KMS-11 (cell line): Measurements from ENCODE around the gene TMEM235.
A peak's percentile ranks its signal among the peaks of the same experiment; 100 is the strongest.

Experiments used
- H2AFZ ChIP-seq: fragments of 200-600 bp; sonication (generic); 2 replicates; pipeline ENCODE4 v1.6.1; 2016; ENCODE audit warnings: antibody characterized with exemption, mixed run types, low read depth
- H3K27ac ChIP-seq: fragments of 200-600 bp; sonication (generic); 2 replicates; pipeline ENCODE4 v1.6.1; 2016; ENCODE audit warnings: mild to moderate bottlenecking, mixed run types
- H3K27me3 ChIP-seq: fragments of 200-600 bp; sonication (generic); 2 replicates; pipeline ENCODE4 v1.6.1; 2017; ENCODE audit warnings: mild to moderate bottlenecking, low read depth, mixed run types, moderate library complexity; ENCODE audit not compliant: insufficient read depth
- H3K36me3 ChIP-seq: fragments of 200-600 bp; sonication (generic); 2 replicates; pipeline ENCODE4 v1.6.1; 2017; ENCODE audit warnings: mild to moderate bottlenecking, mixed run types; ENCODE audit not compliant: insufficient read depth
- H3K4me1 ChIP-seq: fragments of 200-600 bp; sonication (generic); 2 replicates; pipeline ENCODE4 v1.6.1; 2016; ENCODE audit warnings: mild to moderate bottlenecking, low read depth, mixed run types; ENCODE audit not compliant: poor library complexity, severe bottlenecking
- H3K4me2 ChIP-seq: fragments of 200-600 bp; sonication (generic); 2 replicates; pipeline ENCODE4 v1.7.0; 2016; ENCODE audit warnings: mild to moderate bottlenecking, mixed run types
- H3K4me3 ChIP-seq: fragments of 200-600 bp; sonication (generic); IDR thresholded peaks from 2 replicates; pipeline ENCODE4 v1.6.1; 2017; ENCODE audit warnings: low read depth, low read length, mixed read lengths; ENCODE audit not compliant: insufficient read depth
- H3K79me2 ChIP-seq: fragments of 200-600 bp; sonication (generic); 2 replicates; pipeline ENCODE4 v1.6.1; 2016; ENCODE audit warnings: low read depth, mixed run types; ENCODE audit not compliant: insufficient read depth
- H3K9ac ChIP-seq: fragments of 200-600 bp; sonication (generic); 2 replicates; pipeline ENCODE4 v1.6.1; 2016; ENCODE audit warnings: mild to moderate bottlenecking, mixed run types
- H4K20me1 ChIP-seq: fragments of 200-600 bp; sonication (generic); 2 replicates; pipeline ENCODE4 v1.6.1; 2016; ENCODE audit warnings: mild to moderate bottlenecking, mixed run types; ENCODE audit not compliant: insufficient read depth
- TF ChIP-seq, protein P1 (sequence below): fragments of 200-600 bp; sonication (generic); conservative IDR thresholded peaks from 2 replicates; pipeline ENCODE4 v1.6.1; 2017; ENCODE audit warnings: low read depth, mild to moderate bottlenecking, antibody characterized with exemption, low read length, moderate library complexity, mixed read lengths

The TMEM235 gene

DNA sequence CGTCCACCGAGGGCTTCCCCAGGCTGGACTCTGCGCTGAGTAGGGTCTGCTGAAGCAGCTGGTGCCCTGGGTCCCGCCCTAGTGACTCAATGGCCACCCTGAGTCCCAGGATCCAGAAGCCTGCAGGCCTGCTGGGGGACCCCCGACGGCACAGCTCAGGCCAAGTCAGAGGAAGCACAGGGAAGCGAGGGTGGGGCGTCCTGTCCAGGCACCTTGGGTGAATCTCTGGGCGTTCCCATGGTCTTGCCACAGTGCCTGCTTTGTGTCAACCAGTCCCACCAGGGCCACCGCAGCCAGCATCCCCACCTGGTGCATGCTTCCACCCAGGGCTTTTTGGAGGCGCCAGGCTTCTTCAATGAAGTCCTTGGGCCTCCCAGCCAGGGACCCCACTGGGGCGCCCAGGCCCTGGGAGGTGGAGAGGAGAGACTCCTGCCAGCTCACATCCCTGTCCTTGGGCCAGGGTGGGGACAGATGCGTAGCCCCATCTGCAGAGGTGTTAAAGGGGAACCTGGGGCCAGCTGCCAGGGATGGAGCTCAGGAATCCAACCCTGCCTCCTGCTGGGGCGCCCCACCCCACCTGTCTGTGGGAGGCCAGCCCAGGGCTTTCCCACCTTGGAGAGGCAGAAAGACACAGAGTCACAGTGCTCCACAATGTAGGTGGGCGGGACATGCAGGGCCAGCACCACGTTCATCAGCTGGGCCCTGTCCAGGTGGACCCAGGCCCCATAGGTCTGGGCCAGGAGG lies 17.8 kb downstream of the TMEM235 start:
- Histone ChIP-seq H3K4me3 (no peak overlapping the region), H3K27ac (no peak overlapping the region), H3K36me3 (no peaks in the 10 kb centered on the region), H3K4me1 (peaks cover 39% of the 10 kb centered on the region), H3K9ac (no peak overlapping the region), H3K27me3 (no peaks in the 10 kb centered on the region), H2AFZ (no peak overlapping the region), H4K20me1 (no peaks in the 10 kb centered on the region), H3K79me2 (no peaks in the 10 kb centered on the region), H3K4me2 (no peak overlapping the region)
- TF ChIP-seq, protein P1, sequence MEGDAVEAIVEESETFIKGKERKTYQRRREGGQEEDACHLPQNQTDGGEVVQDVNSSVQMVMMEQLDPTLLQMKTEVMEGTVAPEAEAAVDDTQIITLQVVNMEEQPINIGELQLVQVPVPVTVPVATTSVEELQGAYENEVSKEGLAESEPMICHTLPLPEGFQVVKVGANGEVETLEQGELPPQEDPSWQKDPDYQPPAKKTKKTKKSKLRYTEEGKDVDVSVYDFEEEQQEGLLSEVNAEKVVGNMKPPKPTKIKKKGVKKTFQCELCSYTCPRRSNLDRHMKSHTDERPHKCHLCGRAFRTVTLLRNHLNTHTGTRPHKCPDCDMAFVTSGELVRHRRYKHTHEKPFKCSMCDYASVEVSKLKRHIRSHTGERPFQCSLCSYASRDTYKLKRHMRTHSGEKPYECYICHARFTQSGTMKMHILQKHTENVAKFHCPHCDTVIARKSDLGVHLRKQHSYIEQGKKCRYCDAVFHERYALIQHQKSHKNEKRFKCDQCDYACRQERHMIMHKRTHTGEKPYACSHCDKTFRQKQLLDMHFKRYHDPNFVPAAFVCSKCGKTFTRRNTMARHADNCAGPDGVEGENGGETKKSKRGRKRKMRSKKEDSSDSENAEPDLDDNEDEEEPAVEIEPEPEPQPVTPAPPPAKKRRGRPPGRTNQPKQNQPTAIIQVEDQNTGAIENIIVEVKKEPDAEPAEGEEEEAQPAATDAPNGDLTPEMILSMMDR = no peak

DNA sequence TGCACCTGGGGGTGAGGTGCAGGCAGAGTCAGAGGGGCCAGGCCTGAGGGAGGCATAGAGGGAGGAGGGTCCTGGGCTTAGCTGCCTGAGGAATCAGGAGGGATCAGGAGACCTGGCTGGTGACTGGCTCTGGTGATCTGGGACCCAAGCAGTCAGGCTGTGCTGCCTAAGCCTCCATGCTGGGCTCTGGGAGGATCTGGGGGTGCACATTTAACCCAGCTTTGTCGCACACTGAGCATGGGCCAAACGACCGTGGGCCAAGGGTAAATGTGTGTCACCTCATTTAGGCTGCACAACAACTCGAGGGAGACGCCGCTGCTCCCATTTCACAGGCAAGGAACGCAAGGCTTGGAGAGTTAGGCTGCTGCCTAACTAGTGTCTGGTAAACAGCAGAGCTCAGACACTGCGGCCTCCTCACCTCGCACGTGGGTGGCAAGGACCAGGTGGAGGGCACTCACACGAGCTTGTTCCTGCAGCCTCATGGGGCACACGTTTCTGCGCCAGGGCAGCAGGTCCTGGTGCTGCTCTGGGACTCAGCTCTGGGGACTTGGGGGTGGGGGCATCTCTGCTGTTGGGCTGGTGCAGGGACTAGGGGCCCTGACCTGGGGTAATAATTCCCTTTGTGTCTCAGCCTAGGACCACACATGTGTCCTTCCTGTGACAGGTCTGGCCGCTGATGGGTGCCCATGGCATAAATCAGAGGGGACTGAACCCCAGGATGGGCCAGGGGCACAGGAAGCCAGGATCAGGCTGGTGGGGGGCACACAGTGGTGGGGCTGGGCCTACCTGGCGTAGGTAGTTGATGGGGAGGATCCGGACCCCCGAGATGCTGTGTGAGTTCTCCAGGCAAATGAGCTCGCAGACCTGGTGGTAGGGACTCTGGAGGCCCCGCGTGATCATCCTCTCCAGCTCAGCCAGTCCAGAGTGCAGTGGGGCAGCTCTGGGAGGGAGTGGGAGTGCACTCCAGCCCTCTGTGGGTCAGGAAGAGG lies 18.7 kb downstream of the TMEM235 start:
- peak overlapping the region; percentile 85; the same call in 1 of the 2 replicates for H3K4me2 ChIP-seq
- H3K4me3 ChIP-seq = no peak overlapping the region

DNA sequence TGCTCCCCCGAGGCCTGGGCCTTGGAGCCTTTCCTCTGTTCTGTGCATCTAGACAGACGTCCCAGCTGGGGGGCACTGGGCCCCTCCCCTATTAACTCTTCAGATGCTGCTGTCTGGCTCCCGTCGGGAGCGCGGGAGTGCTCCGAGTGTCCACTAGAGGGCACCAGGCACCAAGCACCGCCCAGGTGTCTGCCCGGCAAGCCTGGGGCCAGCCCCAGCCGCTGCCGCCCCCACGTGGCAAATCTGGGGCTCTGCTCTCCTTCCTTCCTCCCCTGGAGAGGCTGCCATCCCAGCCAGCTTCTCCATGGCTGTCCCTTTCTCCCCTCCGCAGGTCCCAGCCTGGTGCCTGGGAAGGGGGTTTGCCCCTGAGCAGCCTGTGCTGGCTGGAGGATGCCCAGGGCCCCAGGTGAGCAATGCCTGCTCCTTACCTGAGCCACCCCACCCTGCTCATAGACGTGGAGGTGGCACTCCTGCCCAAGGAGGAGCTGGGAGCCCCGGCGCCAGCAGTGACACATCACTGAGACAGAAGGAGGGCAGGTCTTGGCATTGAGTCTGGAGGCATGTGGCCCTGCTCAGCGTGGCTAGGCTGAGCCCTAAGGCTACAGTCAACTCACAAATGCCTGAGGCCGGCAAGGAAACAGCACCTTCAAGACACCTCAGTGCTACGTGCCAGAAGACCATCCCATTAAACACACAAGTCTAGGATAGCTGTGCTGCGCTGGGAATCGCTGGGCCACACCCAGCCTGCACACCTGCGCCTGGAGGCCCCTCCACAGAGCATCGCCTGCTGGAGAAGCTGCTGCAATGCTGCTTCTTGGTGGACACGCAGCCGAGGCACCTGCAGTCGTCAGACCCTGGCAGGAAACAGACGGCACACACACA lies 19.7 kb downstream of the TMEM235 start:
- H3K27ac ChIP-seq = peak overlapping the region; percentile 38
- no peak overlapping the region for H3K4me3 ChIP-seq
- H3K4me2 ChIP-seq = peak overlapping the region; percentile 85
- H3K9ac ChIP-seq = peak overlapping the region; percentile 22; the same call in 1 of the 2 replicates
- no peaks in the 10 kb centered on the region for H3K79me2 ChIP-seq
- no peaks in the 10 kb centered on the region for H3K36me3 ChIP-seq
- TF ChIP-seq, protein P1 = peak; percentile 100
- H3K27me3 ChIP-seq = no peaks in the 10 kb centered on the region
- H3K4me1 ChIP-seq = peaks cover 54% of the 10 kb centered on the region
- no peaks in the 10 kb centered on the region for H4K20me1 ChIP-seq
- peak overlapping the region; percentile 51; the same call in 1 of the 2 replicates for H2AFZ ChIP-seq

More for the DNA sequence above, 18.7 kb downstream of the TMEM235 start:
- H3K4me1 ChIP-seq = peaks cover 44% of the 10 kb centered on the region
- H4K20me1 ChIP-seq = no peaks in the 10 kb centered on the region
- no peak overlapping the region for H2AFZ ChIP-seq
- H3K27me3 ChIP-seq = no peaks in the 10 kb centered on the region
- TF ChIP-seq, protein P1 = no peak
- H3K27ac ChIP-seq = no peak overlapping the region
- H3K9ac ChIP-seq = no peak overlapping the region
- H3K79me2 ChIP-seq = no peaks in the 10 kb centered on the region
- H3K36me3 ChIP-seq = no peaks in the 10 kb centered on the region

DNA sequence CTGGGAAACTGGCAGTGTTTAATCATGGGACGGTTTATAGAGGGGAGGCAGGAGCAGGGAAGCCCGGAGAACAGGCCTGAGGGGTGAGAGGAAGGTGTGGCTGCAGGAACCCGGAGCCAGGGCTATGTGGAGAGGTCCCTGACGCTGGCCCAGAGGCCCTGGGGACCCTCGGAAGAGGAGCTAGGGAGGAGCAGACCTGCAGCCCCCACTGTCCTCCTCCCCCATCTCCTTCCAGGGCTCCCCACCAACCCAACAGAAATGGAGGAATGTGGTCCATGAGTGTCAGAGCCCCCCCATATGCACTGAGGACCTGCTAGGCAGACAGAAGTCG lies 20.3 kb downstream of the TMEM235 start:
- Histone ChIP-seq H3K4me2 (peak overlapping the region; percentile 85), H3K79me2 (no peaks in the 10 kb centered on the region), H3K27me3 (no peaks in the 10 kb centered on the region), H3K4me3 (no peak overlapping the region), H3K36me3 (no peaks in the 10 kb centered on the region), H3K4me1 (peaks cover 60% of the 10 kb centered on the region), H2AFZ (peak overlapping the region; percentile 51; the same call in 1 of the 2 replicates), H4K20me1 (no peaks in the 10 kb centered on the region), H3K9ac (no peak overlapping the region), H3K27ac (peak overlapping the region; percentile 38; the same call in 1 of the 2 replicates)
- TF ChIP-seq, protein P1 = no peak
